HG03457 (cell line): Measurements from ENCODE around the gene MOB2.

Source experiments
- ATAC-seq: cut with Tn5 transposase; IDR thresholded peaks from one replicate; pipeline ENCODE4 v1.9.1; 2021; ENCODE audit warnings: moderate number of reproducible peaks; ENCODE audit not compliant: unreplicated experiment

Gene MOB2

DNA sequence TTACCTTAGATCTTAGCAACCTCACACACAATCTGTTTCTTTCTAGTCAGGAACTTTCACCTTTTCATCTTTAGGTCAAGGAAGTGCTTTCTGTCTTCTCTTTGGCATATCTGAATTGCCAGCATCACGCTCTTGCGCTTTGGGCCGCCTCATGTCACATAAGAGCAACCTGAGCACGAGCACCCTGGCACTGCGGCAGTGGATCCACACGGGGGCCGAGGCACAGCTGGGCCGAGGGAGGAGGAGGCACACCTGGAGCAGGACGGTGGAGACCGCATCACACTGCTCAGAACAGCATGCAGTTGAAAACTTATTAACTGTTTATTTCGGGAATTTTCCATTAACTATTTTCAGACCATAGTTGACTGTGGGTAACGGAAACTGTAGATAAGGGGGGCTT is 10.7 kb downstream of the MOB2 start:
- no peak for ATAC-seq

GRCh38 chr11:1473786-1474185 is 12.8 kb downstream of the MOB2 start:
- ATAC-seq = no peak

- ATAC-seq = no peak
Measured at GRCh38 chr11:1473011-1473628, 13.5 kb downstream of the MOB2 start.

DNA sequence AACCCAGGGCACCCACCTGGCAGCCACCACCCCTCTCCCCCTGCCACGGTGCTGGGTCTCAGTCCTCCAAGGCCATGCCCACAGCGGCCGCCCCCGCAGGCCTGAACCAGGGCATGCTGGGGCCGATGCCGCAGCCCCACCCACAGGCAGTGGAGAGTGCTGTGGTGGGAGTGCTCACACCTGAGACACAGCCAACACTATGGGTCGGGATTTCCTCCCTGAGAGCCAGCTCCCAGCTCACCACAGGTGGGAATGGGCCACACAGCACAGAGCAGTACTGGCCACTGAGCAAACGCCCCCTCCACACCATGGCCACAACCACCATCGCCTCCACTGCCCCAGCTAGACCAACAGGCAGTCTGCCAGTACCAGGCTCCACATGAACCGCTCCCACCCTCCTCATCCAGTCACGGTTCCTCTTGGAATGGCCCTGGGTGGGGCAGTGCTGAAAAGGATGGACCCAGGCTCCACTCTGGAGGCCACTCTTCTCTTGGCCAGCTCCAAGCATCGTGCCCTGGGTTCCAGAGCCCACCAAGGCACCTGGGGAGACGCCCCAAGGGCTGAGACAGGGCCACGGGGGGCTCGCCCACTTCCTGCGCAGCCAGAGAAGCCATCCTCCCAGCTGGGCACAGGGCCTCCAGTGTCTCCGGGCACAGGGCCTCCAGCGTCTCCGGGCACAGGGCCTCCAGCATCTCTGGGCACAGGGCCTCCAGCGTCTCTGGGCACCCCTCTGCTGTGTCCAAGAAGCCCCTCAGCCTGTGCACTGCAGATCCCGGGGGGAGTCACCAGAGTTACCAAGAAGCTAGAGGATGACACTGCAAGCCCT is 14.2 kb downstream of the MOB2 start:
- no peak for ATAC-seq

DNA sequence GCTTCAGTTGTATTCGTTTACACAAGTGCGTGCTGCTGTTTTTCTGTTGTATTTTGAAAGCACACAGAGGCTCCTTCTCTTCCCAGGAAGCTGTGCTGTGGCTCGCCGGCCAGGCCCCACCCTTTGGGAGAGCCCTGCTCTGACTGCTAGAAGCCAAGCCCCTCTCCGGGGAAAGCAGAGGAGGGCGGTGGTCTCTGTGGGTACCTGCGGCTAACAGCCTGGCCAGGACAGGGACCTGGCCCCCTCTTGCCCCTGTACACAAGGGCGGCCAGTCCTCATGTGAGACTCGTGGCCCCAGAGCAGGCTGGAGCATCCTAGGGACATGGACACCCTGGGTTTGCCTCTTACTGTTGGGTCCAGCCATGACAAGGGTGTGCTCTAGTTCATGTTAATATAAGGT is 14.8 kb downstream of the MOB2 start:
- ATAC-seq = no peak

GRCh38 chr11:1470681-1471611 is 15.6 kb downstream of the MOB2 start:
- no peak for ATAC-seq

DNA sequence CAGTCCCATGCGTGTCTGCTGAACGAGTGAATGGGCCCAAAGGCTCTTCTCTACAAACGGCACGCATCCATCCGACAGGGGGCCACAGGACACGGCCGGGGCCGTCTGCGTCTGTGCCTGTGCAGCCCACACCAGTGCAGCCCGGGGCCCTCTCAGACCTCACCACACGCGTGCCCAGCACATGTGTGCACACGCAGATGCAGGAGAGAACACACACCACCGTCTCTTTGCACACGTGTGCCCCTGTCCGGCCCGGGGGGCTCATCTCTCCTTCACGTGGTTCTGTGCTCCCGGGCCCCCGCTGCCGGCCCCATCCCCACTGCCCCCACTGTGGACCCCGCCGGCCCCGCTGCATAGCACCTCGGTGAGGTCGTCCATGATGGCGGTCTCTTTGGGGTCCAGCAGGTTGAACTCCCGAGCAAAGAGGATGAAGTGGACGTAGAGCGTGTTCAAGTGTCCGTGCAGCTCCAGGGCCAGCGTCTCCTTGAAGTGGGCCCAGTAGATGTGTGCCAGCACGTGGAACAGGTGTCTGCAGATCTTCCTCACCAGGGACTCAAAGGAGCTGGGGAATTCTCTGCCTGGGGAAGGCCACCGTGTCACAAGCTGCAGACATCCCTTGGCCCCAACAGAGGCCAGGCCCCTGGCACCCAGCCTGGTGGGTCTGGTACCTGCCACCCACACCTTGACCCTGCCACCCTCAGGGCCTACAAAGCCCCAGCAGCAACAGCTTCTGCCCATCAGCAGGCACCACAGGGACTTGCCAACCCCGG is 16.5 kb downstream of the MOB2 start:
- no peak for ATAC-seq

DNA sequence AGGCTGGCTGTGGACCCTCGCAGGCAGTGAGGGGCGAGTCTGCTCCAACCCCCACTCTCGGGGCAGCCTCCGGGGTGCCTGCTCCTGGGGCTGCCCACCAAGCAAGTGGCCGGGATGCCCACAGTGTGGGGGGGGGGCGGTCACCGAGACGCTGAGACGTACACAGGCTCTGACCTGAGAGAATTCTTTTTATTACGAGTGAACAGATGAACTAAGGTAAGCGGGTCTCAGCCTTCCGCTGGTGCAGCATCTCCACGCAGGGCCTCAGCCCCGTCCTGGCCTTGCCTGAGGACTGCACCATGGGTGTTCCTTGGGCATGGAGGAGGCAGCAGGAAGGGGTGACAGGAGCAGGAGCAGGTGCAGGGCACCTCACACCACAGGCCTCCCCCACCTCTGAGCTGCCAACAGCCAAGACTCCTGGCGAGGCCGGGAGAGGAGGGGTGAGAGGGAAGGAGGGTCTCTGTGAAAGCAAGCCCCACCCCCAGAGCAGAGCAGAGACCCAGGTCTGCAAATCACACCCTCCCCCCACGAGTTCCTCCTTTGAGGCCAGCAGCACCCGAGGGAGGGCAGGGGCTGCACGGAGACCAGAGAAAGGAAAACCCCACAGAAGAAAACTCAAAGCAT is 17.2 kb downstream of the MOB2 start:
- ATAC-seq = no peak

GRCh38 chr11:1468473-1469066 is 18.0 kb downstream of the MOB2 start:
- ATAC-seq = no peak

GRCh38 chr11:1468002-1468401 is 18.6 kb downstream of the MOB2 start:
- ATAC-seq = no peak

DNA sequence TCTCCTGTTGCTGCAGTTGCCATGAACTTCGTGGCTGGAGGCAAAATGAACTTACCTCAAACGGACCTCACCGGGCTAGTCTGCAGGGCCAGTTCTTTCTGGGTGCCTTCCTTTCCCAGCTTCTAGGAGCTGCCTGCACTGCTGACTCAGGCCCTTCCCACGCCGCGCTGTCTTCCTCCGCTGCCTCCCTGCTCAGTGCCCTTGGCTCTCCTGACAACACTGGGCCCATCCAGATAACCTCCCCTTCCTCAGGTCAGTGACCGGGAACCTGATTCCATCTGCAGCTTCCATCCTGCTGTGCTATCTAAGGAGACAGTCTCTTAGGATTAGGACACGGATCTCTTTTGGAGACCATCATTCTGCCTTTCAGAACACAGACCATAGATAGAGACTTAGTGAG is 19.3 kb downstream of the MOB2 start:
- no peak for ATAC-seq

DNA sequence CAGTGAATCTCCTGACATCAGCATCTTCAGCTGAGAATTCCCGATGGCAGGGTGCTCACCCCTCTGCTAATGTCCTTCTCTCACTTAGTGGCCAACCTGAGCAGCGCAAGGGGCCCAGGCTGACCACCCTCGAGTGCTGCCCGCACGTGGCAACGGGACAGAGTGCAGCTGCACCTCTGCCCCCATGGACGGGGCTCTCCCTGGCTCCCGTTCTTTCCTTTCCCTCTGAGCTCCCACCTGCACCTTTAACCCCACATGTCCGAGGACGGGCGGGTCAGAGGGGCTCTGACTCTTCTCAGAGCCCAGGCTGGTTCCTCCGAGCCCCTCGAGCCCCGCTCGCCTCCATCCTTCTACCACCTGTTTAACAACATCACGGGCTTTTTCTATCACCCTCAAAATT is 19.8 kb downstream of the MOB2 start:
- ATAC-seq = no peak

- ATAC-seq = no peak
Measured at GRCh38 chr11:1463056-1463455, 23.5 kb downstream of the MOB2 start.

DNA sequence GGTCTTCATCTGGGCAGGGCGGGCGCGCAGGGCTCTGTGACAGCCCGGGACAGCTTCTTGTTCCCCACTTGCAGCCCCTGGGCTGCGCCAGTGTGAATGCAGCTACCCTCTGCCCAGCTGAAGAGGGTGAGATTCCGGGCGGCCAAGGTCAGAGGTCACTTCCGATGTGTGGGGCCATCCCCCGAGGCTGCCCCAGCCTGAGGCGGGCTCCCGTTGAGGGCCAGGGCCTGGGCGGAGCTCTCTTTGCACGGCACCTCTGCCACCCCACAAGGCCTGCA is 23.9 kb downstream of the MOB2 start:
- no peak for ATAC-seq

DNA sequence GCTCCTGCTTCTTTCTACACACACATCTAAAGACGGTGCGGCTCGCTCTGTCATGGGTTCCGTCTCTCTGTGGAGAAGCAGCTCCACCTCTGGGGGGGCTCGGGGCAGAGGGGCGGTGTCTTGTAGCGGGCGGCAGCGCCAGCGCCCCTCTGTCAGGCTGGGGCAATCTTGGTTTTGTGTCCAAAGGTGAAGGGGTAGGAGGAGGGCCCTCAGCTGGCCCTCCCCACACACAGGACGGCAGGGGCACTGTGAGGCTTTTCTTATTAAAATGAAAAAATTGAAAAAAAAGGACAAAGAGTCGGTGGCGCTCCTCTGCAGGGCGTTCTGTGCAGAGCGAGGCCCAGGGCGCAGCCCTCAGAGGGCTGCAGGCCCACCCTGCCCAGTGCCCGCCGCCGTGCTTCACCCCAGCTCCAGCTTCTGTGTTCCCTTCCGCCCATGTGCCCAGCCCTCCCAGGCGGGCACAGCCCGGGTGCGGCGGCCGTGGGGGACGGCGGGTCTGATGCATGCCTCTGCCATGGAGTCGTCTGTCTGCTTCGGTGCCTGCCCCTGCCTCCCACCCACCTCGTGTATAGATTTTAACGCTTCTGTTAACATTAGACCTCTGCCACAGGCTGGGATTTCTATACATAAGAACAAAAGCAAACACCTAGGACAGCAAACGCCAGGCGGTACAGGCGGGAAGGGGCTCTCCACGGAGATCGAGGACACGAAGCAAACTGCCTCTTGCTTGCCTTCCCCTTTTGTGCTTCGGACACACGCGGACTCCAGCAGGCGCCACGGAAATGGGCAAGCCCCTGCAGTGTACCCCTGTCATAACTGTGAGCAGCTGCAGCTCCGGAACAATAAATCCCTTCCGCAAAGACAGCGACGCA is 24.5 kb downstream of the MOB2 start:
- ATAC-seq = no peak

- ATAC-seq = no peak
Measured at GRCh38 chr11:1460986-1461825, 25.4 kb downstream of the MOB2 start.

DNA sequence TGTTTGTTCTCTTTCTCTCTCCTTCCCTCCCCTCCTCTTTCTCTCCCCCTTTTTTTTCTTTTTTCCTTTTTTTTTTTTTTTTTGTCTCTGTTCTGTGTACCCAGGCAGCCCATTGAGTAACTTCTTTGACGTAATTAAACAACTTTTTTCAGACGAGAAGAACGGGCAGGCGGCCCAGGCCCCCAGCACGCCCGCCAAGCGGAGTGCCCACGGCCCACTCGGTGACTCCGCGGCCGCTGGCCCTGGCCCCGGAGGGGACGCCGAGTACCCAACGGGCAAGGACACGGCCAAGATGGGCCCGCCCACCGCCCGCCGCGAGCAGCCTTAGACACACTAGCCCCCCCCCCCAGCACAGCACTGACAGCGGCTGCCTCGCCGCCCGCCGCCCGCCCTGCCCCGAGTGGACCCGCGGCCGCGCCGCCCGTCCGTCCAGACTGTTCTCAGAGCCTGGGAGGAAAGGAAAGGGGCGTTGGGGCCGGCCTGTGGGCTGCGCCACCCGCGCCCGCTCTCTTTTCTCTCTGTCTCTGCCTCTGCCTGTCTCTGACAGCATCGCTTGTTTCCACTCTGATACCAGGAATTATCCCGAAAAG is 26.1 kb downstream of the MOB2 start:
- ATAC-seq = no peak

DNA sequence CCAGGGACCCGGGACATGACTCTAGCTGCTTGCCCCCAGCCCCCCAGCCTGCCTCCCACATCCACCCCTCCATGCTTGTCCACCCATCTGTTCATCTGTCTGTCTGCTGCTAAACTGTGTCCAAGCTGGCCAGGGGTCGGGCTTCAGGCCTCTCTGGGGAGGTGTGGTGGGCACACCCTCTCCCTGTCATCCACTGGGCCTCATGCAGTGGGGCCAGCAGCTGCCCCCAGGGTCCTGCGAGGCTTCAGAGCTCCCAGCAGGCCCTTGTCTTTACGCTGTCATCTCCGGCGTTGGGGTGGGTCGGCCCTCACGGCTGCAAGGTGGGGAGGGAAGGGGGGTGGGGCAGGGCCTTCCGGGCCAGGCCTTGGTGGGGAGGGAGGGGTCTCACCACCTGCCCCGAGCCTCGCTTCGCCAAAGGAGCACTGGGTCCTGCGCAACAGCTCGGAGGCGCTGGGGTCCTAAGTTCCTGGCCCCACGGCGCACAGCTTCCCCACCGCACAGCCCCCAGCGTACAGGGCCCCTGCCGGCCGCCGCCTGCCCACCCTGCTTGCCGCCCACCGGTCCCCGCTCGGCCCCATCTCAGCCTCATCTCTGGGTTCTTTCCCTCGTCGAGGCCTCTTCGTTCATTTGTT is 26.7 kb downstream of the MOB2 start:
- ATAC-seq = no peak
